Stimulated activated CD4-positive, alpha-beta T cell treated with anti-CD3 and anti-CD28 coated beads, Interleukin-4, amount 100 ng/mL, for 24 hours (primary cell): ENCODE results near the gene CSTF3.
"Not testable (repeated sequence)": the region's sequence is repeated elsewhere in the genome, so short reads cannot be mapped to it uniquely, and the experiment has no call there.

Experiments
- DNase-seq: peaks from one replicate; pipeline ENCODE4 v3.0.0-alpha.2; 2020

Gene CSTF3

DNA sequence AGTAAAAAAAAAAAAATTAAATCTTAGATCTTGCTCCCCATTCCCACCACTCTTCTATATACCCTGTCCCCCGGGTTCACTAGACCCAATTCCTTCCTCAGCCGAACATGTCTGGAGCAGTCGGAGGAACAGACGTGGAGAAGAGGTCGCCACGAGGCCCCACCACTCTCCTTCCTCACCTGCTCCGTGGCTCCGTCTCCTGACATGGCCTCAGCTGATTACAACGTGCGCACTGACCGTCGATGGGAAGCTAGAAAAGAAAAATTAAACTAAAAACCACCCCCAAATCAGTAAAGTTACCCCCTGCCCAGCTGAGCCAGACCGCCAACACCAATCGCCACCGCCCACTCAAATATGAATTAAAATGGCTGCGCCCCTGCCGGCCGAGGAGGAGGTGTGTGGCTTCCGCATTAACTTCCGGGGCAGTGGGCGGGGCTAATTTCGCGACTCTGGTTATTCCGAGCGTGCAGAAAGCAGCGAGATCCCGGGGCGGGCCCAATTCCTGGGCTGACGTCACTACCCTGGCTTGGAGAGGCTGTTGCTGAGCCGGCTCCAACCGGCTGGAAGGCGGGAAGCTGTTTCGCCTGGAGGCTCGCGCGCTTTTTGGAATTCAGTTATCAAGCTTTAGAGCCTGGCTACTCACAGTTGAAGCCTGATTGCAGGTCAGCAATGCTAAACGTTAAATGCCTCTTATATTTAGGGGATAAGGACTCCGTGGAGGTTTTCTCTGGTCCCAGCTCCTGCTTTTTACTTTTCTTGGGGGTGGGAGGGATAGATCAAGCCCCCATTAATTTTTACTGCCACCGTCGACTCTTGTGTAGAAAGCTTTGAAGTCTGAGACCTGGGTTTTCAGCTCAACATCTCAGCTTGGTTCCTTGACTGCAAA is at the start of gene CSTF3:
Gene CSTF3, minus strand, starts transcription at position 361 of the 886 bp plus-strand sequence. Its CDS starts 155 bp downstream, at position 206.
- peak; percentile 98 for DNase-seq

DNA sequence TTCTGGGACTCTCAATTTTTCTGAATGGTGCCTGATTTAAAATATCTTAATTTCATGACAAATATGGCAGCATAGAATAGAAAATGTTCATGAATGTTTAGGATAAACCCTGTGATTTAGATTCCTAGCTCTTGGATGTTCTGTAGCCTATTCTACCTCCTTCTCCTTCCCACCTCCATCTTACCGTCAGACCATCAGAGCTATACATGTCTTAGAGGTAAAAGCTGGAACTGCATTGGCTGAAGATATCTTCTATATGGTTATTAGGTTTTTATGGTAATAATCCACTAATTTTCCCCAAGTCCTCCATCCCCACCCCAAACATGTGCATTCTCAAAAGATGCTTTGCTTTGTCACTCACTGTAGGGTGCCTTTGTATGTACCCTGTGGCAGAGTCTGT is 46.9 kb upstream of the CSTF3 start:
- DNase-seq, result no peak

DNA sequence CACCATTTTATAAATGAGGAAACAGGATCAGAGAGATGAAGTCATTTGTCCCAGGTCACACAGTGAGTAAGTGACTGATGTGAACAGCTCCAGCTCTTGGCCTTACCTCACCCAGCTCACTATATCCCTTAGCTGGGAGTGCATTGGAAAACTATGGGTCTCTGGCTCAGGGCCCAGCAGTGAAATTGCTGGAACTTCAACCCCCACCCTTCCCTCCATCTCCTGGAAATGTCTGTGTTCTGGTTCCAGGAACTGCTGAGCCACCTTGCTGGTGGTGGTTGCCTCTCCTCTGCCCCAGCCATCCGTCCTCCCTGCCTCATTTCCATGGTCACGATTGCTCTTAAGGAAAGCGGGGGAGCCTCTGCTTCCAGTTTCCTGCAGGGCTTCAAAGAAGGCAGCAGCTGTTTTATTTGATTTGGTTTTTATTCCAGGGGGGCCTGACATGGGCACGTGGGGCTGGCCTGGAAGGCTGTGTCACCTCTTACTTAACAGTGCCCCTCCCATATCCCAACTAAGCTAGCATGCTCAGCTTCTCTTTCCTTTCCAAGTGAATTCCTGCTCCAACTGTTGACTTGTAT is 46.2 kb upstream of the CSTF3 start:
- DNase-seq, result no peak

GRCh38 chr11:33197915-33198727 is 36.8 kb upstream of the CSTF3 start:
- DNase-seq, result no peak

DNA sequence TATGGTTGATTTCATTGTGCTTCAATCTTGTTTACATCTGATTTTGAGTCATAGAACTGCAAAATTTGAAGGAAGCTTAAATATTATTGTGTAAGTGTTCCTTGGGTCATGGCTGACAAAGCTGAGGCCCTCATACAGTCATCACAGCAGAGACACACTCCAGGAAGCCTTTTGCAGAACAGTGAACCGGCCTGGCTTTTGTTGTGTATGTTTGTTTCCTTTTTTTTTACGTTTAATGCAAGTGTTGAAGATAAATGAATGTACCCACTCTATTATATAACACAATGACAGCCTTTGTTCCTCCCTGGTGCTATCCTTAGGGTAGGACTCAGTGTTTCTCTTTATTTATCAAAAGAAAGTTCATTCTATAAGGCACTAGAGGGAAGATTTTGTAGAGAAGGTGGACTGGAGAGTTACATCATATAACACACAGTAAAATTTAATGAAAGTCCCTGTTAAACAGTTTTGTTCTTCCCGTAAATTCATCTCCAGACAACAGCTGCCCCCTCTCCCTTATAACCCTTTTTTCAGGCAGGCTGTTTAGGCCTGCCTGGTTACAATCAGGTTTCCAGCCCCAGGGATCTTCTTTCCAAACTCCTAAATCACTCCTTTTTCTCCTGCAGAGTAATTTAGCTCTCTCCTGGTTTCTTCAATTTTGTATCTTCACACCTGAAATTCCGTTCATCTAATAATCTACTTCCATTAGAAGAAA is 34.3 kb upstream of the CSTF3 start:
- DNase-seq, result no peak

DNA sequence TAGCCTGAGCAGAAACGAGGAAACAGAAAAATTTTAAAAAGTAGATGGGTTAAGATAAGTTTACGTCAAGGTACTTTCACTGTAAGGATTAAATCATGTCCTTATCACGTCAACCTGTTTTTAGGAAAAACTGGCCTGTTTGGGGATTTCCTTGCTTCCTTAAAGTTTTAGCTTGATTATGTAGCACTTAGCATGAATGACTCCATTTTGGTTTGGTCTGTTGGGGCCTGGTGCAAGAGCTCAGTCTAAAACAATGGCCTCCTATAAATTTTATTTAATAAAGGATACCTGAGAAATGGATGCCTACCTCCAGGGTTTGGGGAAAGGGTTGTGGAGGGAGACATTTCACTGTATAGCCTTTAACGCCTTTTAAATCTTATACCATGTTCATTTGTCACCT is 33.2 kb upstream of the CSTF3 start:
- DNase-seq, result no peak

DNA sequence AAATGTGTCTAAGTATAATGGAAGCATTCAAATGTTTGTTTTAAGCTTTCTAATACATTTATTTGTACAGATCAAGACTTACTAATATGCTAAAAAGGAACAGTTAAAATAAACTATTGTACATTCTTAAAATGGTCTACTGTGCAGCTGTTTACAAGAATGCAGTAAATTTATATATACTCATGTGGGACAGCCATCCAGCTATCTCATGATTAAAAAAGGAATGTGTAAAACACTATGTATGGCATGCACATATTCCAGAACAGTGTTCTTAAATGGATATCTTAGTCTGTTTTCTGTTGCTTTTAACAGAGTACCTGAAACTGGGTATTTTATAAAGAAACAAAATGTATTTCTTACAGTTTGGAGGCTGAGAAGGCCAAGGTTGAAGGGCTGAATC is 30.2 kb upstream of the CSTF3 start:
- DNase-seq, result no peak

- DNase-seq, result no peak
These were observed 26.9 kb upstream of the CSTF3 start for GRCh38 chr11:33187998-33188722.

DNA sequence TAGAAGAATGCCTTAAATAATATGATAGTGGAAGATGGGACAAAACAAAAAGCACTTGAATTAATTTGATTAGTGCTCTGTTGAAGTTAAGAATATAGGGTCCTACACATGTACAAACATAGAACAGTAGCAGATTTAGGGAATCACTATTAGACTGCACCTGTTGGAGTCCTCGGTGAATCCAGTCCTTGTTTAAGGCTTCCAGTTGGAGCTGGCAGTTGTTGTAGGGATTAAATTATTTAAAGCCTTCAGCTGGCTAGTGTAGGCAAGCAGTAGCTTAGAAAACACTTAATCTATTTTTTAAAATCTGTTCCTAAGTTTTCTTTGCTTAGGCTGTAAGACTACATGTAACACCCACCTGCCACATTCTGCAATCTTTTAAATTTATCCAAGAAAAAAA is 24.5 kb upstream of the CSTF3 start:
- no peak for DNase-seq

GRCh38 chr11:33182246-33182878 is 21.1 kb upstream of the CSTF3 start:
- DNase-seq, result no peak

- DNase-seq, result no peak
These were observed 18.1 kb upstream of the CSTF3 start for GRCh38 chr11:33179348-33179803.

- DNase-seq, result no peak
These were observed 17.3 kb upstream of the CSTF3 start for GRCh38 chr11:33178443-33179180.

GRCh38 chr11:33177676-33178336 is 16.5 kb upstream of the CSTF3 start:
- no peak for DNase-seq

- not testable (repeated sequence) for DNase-seq
These were observed 15.5 kb upstream of the CSTF3 start for GRCh38 chr11:33176760-33177159.

- no peak for DNase-seq
These were observed 11.7 kb upstream of the CSTF3 start for GRCh38 chr11:33172996-33173395.

DNA sequence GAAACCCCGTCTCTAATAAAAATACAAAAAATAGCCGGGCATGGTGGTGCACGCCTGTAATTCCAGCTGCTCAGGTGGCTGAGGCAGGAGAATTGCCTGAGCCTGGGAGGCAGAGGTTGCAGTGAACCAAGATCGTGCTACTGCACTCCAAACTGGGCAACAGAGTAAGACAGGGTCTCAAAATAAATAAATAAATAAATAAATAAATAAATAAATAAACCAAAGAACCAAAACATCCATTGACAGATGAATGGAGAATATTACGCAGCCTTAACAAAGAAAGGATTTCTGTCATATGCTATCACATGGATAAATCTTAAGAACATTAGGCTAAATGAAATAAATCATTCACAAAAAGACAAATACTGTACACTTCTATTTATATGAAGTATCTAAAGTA is 11.1 kb upstream of the CSTF3 start:
- DNase-seq, result no peak

GRCh38 chr11:33171251-33171650 is 10.0 kb upstream of the CSTF3 start:
- no peak for DNase-seq

GRCh38 chr11:33168709-33169200 is 7.5 kb upstream of the CSTF3 start:
- DNase-seq, result no peak

GRCh38 chr11:33162831-33163230 is 1.6 kb upstream of the CSTF3 start:
- no peak for DNase-seq

- no peak for DNase-seq
These were observed 693 bp downstream of the CSTF3 start for GRCh38 chr11:33160587-33160986.
